WTC11 (cell line): Measurements from ENCODE around the gene SLC14A1. TPM values are rescaled to one million over a fixed set of nuclear protein-coding genes. Genes with fewer than 3 reads are reported as not detected.

Source experiments
- ATAC-seq: fragments of 200-7000 bp; cut with Tn5 transposase; 2 replicates; pipeline ENCODE4 v1.10.0; 2021; ENCODE audit warnings: mild to moderate bottlenecking, moderate library complexity
- CTCF ChIA-PET: fragments of 300-600 bp; sonication (Branson Sonifier 250); formaldehyde crosslinking; loops from one replicate; lab custom pipeline; 2021; ENCODE audit warnings: antibody characterized with exemption; lab: Charles Lee
- POLR2A ChIA-PET: fragments of 350-600 bp; sonication (Branson Sonifier 250); formaldehyde crosslinking; loops from one replicate; lab custom pipeline; 2021; ENCODE audit warnings: antibody characterized with exemption; lab: Charles Lee
- DNase-seq: peaks from one replicate; pipeline ENCODE4 v3.0.0; 2021; ENCODE audit warnings: low spot score
- H3K27ac Mint-ChIP-seq: 2 replicates; pipeline ENCODE4 v1.8.0; 2021; ENCODE audit warnings: mixed read lengths
- H3K27me3 Mint-ChIP-seq: 2 replicates; pipeline ENCODE4 v1.8.0; 2021; ENCODE audit warnings: low read depth, mild to moderate bottlenecking, moderate library complexity, mixed read lengths
- H3K36me3 Mint-ChIP-seq: 2 replicates; pipeline ENCODE4 v1.8.0; 2021; ENCODE audit warnings: mixed read lengths
- H3K4me1 Mint-ChIP-seq: 2 replicates; pipeline ENCODE4 v1.8.0; 2022; ENCODE audit warnings: mixed read lengths
- H3K4me3 Mint-ChIP-seq: 2 replicates; pipeline ENCODE4 v1.8.0; 2021; ENCODE audit warnings: mild to moderate bottlenecking, moderate library complexity, mixed read lengths
- H3K9me3 Mint-ChIP-seq: 2 replicates; pipeline ENCODE4 v1.8.0; 2021; ENCODE audit warnings: mixed read lengths
- ATF6 ChIP-seq: sonication (generic); formaldehyde crosslinking; IDR thresholded peaks from 2 replicates; pipeline ENCODE4 v1.8.1; 2023; ENCODE audit warnings: mild to moderate bottlenecking, missing genetic modification reagents
- CBFB ChIP-seq: sonication (generic); formaldehyde crosslinking; IDR thresholded peaks from 2 replicates; pipeline ENCODE4 v1.8.1; 2022; ENCODE audit warnings: mild to moderate bottlenecking, low read depth, missing genetic modification reagents
- CREB1 ChIP-seq: sonication (generic); formaldehyde crosslinking; IDR thresholded peaks from 2 replicates; pipeline ENCODE4 v1.8.0; 2023; ENCODE audit warnings: mild to moderate bottlenecking, missing genetic modification reagents
- E2F4 ChIP-seq: sonication (generic); formaldehyde crosslinking; IDR thresholded peaks from 2 replicates; pipeline ENCODE4 v1.8.1; 2022; ENCODE audit warnings: low read depth, mild to moderate bottlenecking, moderate library complexity, missing genetic modification reagents, borderline replicate concordance
- E2F5 ChIP-seq: sonication (generic); formaldehyde crosslinking; IDR thresholded peaks from 2 replicates; pipeline ENCODE4 v1.8.1; 2022; ENCODE audit warnings: mild to moderate bottlenecking, moderate library complexity, missing genetic modification reagents
- FOXP4 ChIP-seq: sonication (generic); formaldehyde crosslinking; IDR thresholded peaks from 2 replicates; pipeline ENCODE4 v1.8.0; 2022; ENCODE audit warnings: mild to moderate bottlenecking, missing genetic modification reagents
- HMGXB4 ChIP-seq: sonication (generic); formaldehyde crosslinking; IDR thresholded peaks from 2 replicates; pipeline ENCODE4 v1.8.1; 2023; ENCODE audit warnings: mild to moderate bottlenecking, moderate library complexity, missing genetic modification reagents
- IRF1 ChIP-seq: sonication (generic); formaldehyde crosslinking; IDR thresholded peaks from 2 replicates; pipeline ENCODE4 v1.8.0; 2023; ENCODE audit warnings: missing genetic modification reagents
- KAT7 ChIP-seq: sonication (generic); formaldehyde crosslinking; IDR thresholded peaks from 2 replicates; pipeline ENCODE4 v1.8.1; 2023; ENCODE audit warnings: missing genetic modification reagents, mild to moderate bottlenecking, borderline replicate concordance
- MXD4 ChIP-seq: fragments of 250-450 bp; sonication (Bioruptor Pico); IDR thresholded peaks from 2 replicates; pipeline ENCODE4 v1.8.0; 2021; ENCODE audit warnings: mild to moderate bottlenecking, moderate library complexity, borderline replicate concordance
- MYBL2 ChIP-seq: sonication (generic); formaldehyde crosslinking; IDR thresholded peaks from 2 replicates; pipeline ENCODE4 v1.8.1; 2023; ENCODE audit warnings: mild to moderate bottlenecking, moderate library complexity, missing genetic modification reagents
- OVOL2 ChIP-seq: fragments of 250-450 bp; sonication (Bioruptor Pico); IDR thresholded peaks from 2 replicates; pipeline ENCODE4 v1.9.0; 2021; ENCODE audit warnings: mild to moderate bottlenecking, borderline replicate concordance
- PRRX2 ChIP-seq: fragments of 250-450 bp; sonication (Bioruptor Pico); IDR thresholded peaks from 2 replicates; pipeline ENCODE4 v1.8.0; 2021; ENCODE audit warnings: mild to moderate bottlenecking
- RELA ChIP-seq: sonication (generic); formaldehyde crosslinking; IDR thresholded peaks from 2 replicates; pipeline ENCODE4 v1.8.1; 2022; ENCODE audit warnings: missing genetic modification reagents, mild to moderate bottlenecking, borderline replicate concordance
- SMAD4 ChIP-seq: sonication (generic); formaldehyde crosslinking; IDR thresholded peaks from 2 replicates; pipeline ENCODE4 v1.8.0; 2022; ENCODE audit warnings: mild to moderate bottlenecking, missing genetic modification reagents
- SOX15 ChIP-seq: fragments of 250-450 bp; sonication (Bioruptor Pico); IDR thresholded peaks from 2 replicates; pipeline ENCODE4 v1.9.0; 2021; ENCODE audit warnings: mild to moderate bottlenecking
- TEAD1 ChIP-seq: sonication (generic); formaldehyde crosslinking; IDR thresholded peaks from 2 replicates; pipeline ENCODE4 v1.8.0; 2022; ENCODE audit warnings: mild to moderate bottlenecking, missing genetic modification reagents
- ZNF121 ChIP-seq: sonication (generic); formaldehyde crosslinking; IDR thresholded peaks from 2 replicates; pipeline ENCODE4 v1.8.0; 2023; ENCODE audit warnings: missing genetic modification reagents
- ZNF512 ChIP-seq: sonication (generic); formaldehyde crosslinking; IDR thresholded peaks from 2 replicates; pipeline ENCODE4 v1.8.1; 2022; ENCODE audit warnings: missing genetic modification reagents, borderline replicate concordance
- total RNA-seq: library from RNA; stranded (reverse); gene quantifications from 3 replicates; pipeline ENCODE4 v1.2.3, GENCODE V29; 2021

Gene SLC14A1
- total RNA-seq, 1 experiment from 2014 or later, result not detected

- H3K4me1 Mint-ChIP-seq, result peaks cover 14% of the 10 kb centered on the region
- H3K27ac Mint-ChIP-seq, result no peak overlapping the region
- TF ChIP-seq FOXP4 (CRISPR knock-in tag) (no peak), TEAD1 (0 out of 2 replicates have a peak, but pooled peaks have one; percentile 2)
- ChIA-PET CTCF (interaction anchor here (0.5 to 1.7 kb wide), 5 partner anchors 36 to 417 kb away, joined by 3 to 6 read pairs (median 3); no protein-coding TSS in a partner anchor), POLR2A (no interaction called here)
- H3K27me3 Mint-ChIP-seq, result peaks cover 18% of the 10 kb centered on the region
- no peak overlapping the region for H3K4me3 Mint-ChIP-seq
- peaks cover 43% of the 10 kb centered on the region for H3K9me3 Mint-ChIP-seq
- H3K36me3 Mint-ChIP-seq, result peaks cover 30% of the 10 kb centered on the region
- DNase-seq (no peak), ATAC-seq (no peak)
These were observed 32.2 kb upstream of the SLC14A1 start for GRCh38 chr18:45691816-45692179.

GRCh38 chr18:45702708-45703265, 21.2 kb upstream of the SLC14A1 start:
- peaks cover 7% of the 10 kb centered on the region; the same call in 1 of the 2 replicates for H3K27me3 Mint-ChIP-seq
- no peak for DNase-seq

More at GRCh38 chr18:45702708-45703265, 21.2 kb upstream of the SLC14A1 start:
- no peak for ATAC-seq
- H3K36me3 Mint-ChIP-seq, result peaks cover 25% of the 10 kb centered on the region
- ChIA-PET POLR2A (no interaction called here), CTCF (interaction anchor here (1.1 kb wide), 1 partner anchor 247 kb away, joined by 3 read pairs; no protein-coding TSS in a partner anchor)
- TF ChIP-seq ZNF121 (CRISPR knock-in tag) (no peak), IRF1 (CRISPR knock-in tag) (no peak), ATF6 (CRISPR knock-in tag) (no peak), E2F5 (CRISPR knock-in tag) (no peak), OVOL2 (CRISPR knock-in tag) (no peak), CREB1 (no peak), PRRX2 (CRISPR knock-in tag) (no peak), MXD4 (no peak), SMAD4 (no peak), HMGXB4 (CRISPR knock-in tag) (no peak), E2F4 (CRISPR knock-in tag) (no peak), SOX15 (no peak), ZNF512 (no peak), MYBL2 (CRISPR knock-in tag) (no peak), KAT7 (CRISPR knock-in tag) (no peak), RELA (CRISPR knock-in tag) (no peak), CBFB (no peak)
- peaks cover 70% of the 10 kb centered on the region for H3K9me3 Mint-ChIP-seq
- no peak overlapping the region for H3K4me3 Mint-ChIP-seq
- no peaks in the 10 kb centered on the region for H3K4me1 Mint-ChIP-seq
- no peak overlapping the region for H3K27ac Mint-ChIP-seq
